SK-N-SH (cell line): ENCODE results near the gene ANK2. TPM values are rescaled to one million over a fixed set of nuclear protein-coding genes. Genes with fewer than 3 reads are reported as not detected.

ENCODE experiments used
- CTCF ChIA-PET: fragments of 300-600, 350-600 bp; formaldehyde crosslinking; extraction: SDS; loops from one replicate; lab custom pipeline; 2021; lab: Yijun Ruan, JAX
- POLR2A ChIA-PET: fragments of 350-600 bp; sonication (Branson Sonifier 250); formaldehyde crosslinking; extraction: SDS; loops from one replicate; lab custom pipeline; 2020; ENCODE audit warnings: antibody characterized with exemption, inconsistent platforms; lab: Yijun Ruan, JAX
- DNase-seq: peaks from one replicate; pipeline ENCODE4 v3.0.0; 2012
- H2AFZ ChIP-seq: fragments of 200-600 bp; sonication (generic); 2 replicates; pipeline ENCODE4 v1.8.1; 2016; ENCODE audit warnings: antibody characterized with exemption, mild to moderate bottlenecking, low read depth
- H3F3A ChIP-seq: fragments of 200-600 bp; sonication (generic); replicated peaks from 2 replicates; pipeline ENCODE3; 2016; ENCODE audit warnings: antibody characterized with exemption, mild to moderate bottlenecking; ENCODE audit not compliant: insufficient read depth
- H3K27ac ChIP-seq, 2 experiments: fragments of 200-500 bp in 1 of 2; fragments of 200-600 bp in 1 of 2; sonication (Bioruptor generic) in 1 of 2; sonication (generic), shearing (Covaris generic) in 1 of 2; 2 replicates each; pipeline versions ENCODE4 v1.5.1 to v1.6.1; 2014 to 2016; ENCODE audit warnings: low read depth in 2 of 2, inconsistent platforms in 1 of 2, low read length in 1 of 2, mild to moderate bottlenecking in 1 of 2, mixed read lengths in 1 of 2
- H3K27me3 ChIP-seq: fragments of 200-600 bp; sonication (generic), shearing (Covaris generic); 2 replicates; pipeline ENCODE4 v1.6.1; 2016; ENCODE audit warnings: mixed run types; ENCODE audit not compliant: insufficient read depth
- H3K36me3 ChIP-seq, 2 experiments: fragments of 200-500 bp in 1 of 2; fragments of 200-600 bp in 1 of 2; sonication (Bioruptor generic) in 1 of 2; sonication (generic) in 1 of 2; replicated peaks in 1 of 2; 2 replicates each; pipeline versions ENCODE3 to v1.5.1; 2014 to 2016; ENCODE audit warnings: low read length in 1 of 2, mild to moderate bottlenecking in 1 of 2; ENCODE audit not compliant: insufficient read depth in 2 of 2, control insufficient read depth in 1 of 2
- H3K4me1 ChIP-seq, 2 experiments: fragments of 200-500 bp in 1 of 2; fragments of 200-600 bp in 1 of 2; sonication (Bioruptor generic) in 1 of 2; sonication (generic), shearing (Covaris generic) in 1 of 2; 2 replicates each; pipeline versions ENCODE4 v1.5.1 to v1.6.1; 2014 to 2016; ENCODE audit warnings: low read depth in 1 of 2, low read length in 1 of 2, mixed run types in 1 of 2; ENCODE audit not compliant: insufficient read depth in 2 of 2, control insufficient read depth in 1 of 2
- H3K4me2 ChIP-seq: fragments of 200-600 bp; sonication (generic), shearing (Covaris generic); 2 replicates; pipeline ENCODE4 v1.6.1; 2017; ENCODE audit warnings: mixed run types
- H3K4me3 ChIP-seq, 2 experiments: fragments of 200-500 bp in 1 of 2; fragments of 200-600 bp in 1 of 2; sonication (Bioruptor generic) in 1 of 2; sonication (generic), shearing (Covaris generic) in 1 of 2; 2 replicates each; pipeline versions ENCODE4 v1.5.1 to v1.8.1; 2014 to 2016; ENCODE audit warnings: low read depth in 2 of 2, inconsistent platforms in 1 of 2, low read length in 1 of 2, mild to moderate bottlenecking in 1 of 2, mixed read lengths in 1 of 2, moderate library complexity in 1 of 2
- H3K79me2 ChIP-seq: fragments of 200-600 bp; sonication (generic); 2 replicates; pipeline ENCODE4 v1.8.1; 2017; ENCODE audit warnings: mild to moderate bottlenecking; ENCODE audit not compliant: insufficient read depth
- H3K9ac ChIP-seq: fragments of 200-600 bp; sonication (generic); 2 replicates; pipeline ENCODE4 v1.6.1; 2017; ENCODE audit warnings: mixed run types
- H3K9me2 ChIP-seq: fragments of 200-600 bp; sonication (generic); 2 replicates; pipeline ENCODE4 v1.6.1; 2017; ENCODE audit warnings: mixed run types
- H3K9me3 ChIP-seq: fragments of 200-600 bp; sonication (generic); 2 replicates; pipeline ENCODE4 v1.6.1; 2017; ENCODE audit warnings: mixed run types, mild to moderate bottlenecking, moderate library complexity
- H4K20me1 ChIP-seq: fragments of 200-600 bp; sonication (generic); 2 replicates; pipeline ENCODE4 v1.6.1; 2017; ENCODE audit warnings: mild to moderate bottlenecking, mixed run types; ENCODE audit not compliant: insufficient read depth
- ELF1 ChIP-seq: IDR thresholded peaks from 2 replicates; pipeline ENCODE4 v1.4.0; 2012
- EP300 ChIP-seq, 2 experiments: IDR thresholded peaks; 2 replicates each; pipeline versions ENCODE4 v1.4.0 to v1.6.1; 2012; ENCODE audit warnings: borderline replicate concordance in 1 of 2, low read depth in 1 of 2, low read length in 1 of 2
- EZH2phosphoT487 ChIP-seq: fragments of 200-600 bp; sonication (generic); IDR thresholded peaks from 2 replicates; pipeline ENCODE4 v1.6.1; 2017; ENCODE audit warnings: low read depth, mixed run types, mild to moderate bottlenecking, antibody characterized with exemption, moderate library complexity, borderline replicate concordance
- FOSL2 ChIP-seq: IDR thresholded peaks from 2 replicates; pipeline ENCODE4 v1.4.0; 2012; ENCODE audit warnings: low read depth, mild to moderate bottlenecking, moderate library complexity, borderline replicate concordance
- FOXM1 ChIP-seq: IDR thresholded peaks from 2 replicates; pipeline ENCODE4 v1.4.0; 2012; ENCODE audit warnings: low read depth, mild to moderate bottlenecking
- GABPA ChIP-seq: IDR thresholded peaks from 2 replicates; pipeline ENCODE4 v1.4.0; 2012; ENCODE audit warnings: low read depth, mild to moderate bottlenecking
- GATA2 ChIP-seq: sonication (generic); formaldehyde crosslinking; IDR thresholded peaks from 2 replicates; pipeline ENCODE4 v1.5.0; 2020; ENCODE audit warnings: mild to moderate bottlenecking, missing genetic modification reagents
- JUND ChIP-seq: IDR thresholded peaks from 2 replicates; pipeline ENCODE4 v1.4.0; 2012
- NFIC ChIP-seq: IDR thresholded peaks from 2 replicates; pipeline ENCODE4 v1.4.0; 2012; ENCODE audit warnings: borderline replicate concordance
- NRF1 ChIP-seq: IDR thresholded peaks from 2 replicates; pipeline ENCODE4 v1.6.1; 2012; ENCODE audit warnings: low read depth, mild to moderate bottlenecking, low read length
- POLR2AphosphoS5 ChIP-seq: IDR thresholded peaks from 2 replicates; pipeline ENCODE4 v1.6.1; 2012; ENCODE audit warnings: low read depth, low read length
- RCOR1 ChIP-seq: fragments of 150-350 bp; IDR thresholded peaks from 2 replicates; pipeline ENCODE4 v1.6.1; 2017; ENCODE audit warnings: antibody characterized with exemption, low read length
- REST ChIP-seq: IDR thresholded peaks from 2 replicates; pipeline ENCODE4 v1.6.1; 2012; ENCODE audit warnings: mild to moderate bottlenecking, low read depth, low read length, moderate library complexity
- RFX5 ChIP-seq: IDR thresholded peaks from 2 replicates; pipeline ENCODE4 v1.6.1; 2012; ENCODE audit warnings: mild to moderate bottlenecking, improper control_type of control experiment, low read length
- SIN3A ChIP-seq: IDR thresholded peaks from 2 replicates; pipeline ENCODE4 v1.6.1; 2012; ENCODE audit warnings: low read depth, mild to moderate bottlenecking, low read length, moderate library complexity, borderline replicate concordance
- SMC3 ChIP-seq: IDR thresholded peaks from 2 replicates; pipeline ENCODE4 v1.6.1; 2012; ENCODE audit warnings: low read depth, low read length, improper control_type of control experiment
- TCF12 ChIP-seq: IDR thresholded peaks from 2 replicates; pipeline ENCODE4 v1.4.0; 2012
- WGBS: methylation state at CpG from one replicate; pipeline ENCODE4 v1.1.6; 2017; ENCODE audit warnings: low lambda C conversion rate; 5-methylcytosine and 5-hydroxymethylcytosine counted together
- polyA plus RNA-seq, 3 experiments: library from polyadenylated mRNA; depleted of rRNA; stranded (reverse); fragments of >200 nt; gene quantifications; 2 replicates each; pipeline ENCODE4 v1.2.3, GENCODE V29; 2012
- TF ChIP-seq, protein P1 (sequence below): IDR thresholded peaks from 2 replicates; pipeline ENCODE4 v1.4.0; 2012; ENCODE audit warnings: low read depth
- TF ChIP-seq, protein P2 (sequence below): IDR thresholded peaks from 2 replicates; pipeline ENCODE4 v1.4.0; 2012; ENCODE audit warnings: low read depth, borderline replicate concordance
- TF ChIP-seq, protein P3 (sequence below): fragments of 200-600 bp; sonication (generic); IDR thresholded peaks from 2 replicates; pipeline ENCODE4 v1.6.1; 2017; ENCODE audit warnings: antibody characterized with exemption, mild to moderate bottlenecking, moderate library complexity
- TF ChIP-seq, protein P4 (sequence below): fragments of 150-350 bp; IDR thresholded peaks from 2 replicates; pipeline ENCODE4 v1.6.1; 2016; ENCODE audit warnings: mild to moderate bottlenecking, low read depth, low read length
- TF ChIP-seq, protein P5 (sequence below): IDR thresholded peaks from 2 replicates; pipeline ENCODE4; 2012
- TF ChIP-seq, protein P6 (sequence below): fragments of 150-350 bp; IDR thresholded peaks from 2 replicates; pipeline ENCODE4 v1.6.1; 2017; ENCODE audit warnings: antibody characterized with exemption, low read length, low read depth, borderline replicate concordance

The ANK2 gene
- polyA plus RNA-seq, 1 of the 3 experiments (the other 2 are of a cell fraction) = 0.69 TPM

DNA sequence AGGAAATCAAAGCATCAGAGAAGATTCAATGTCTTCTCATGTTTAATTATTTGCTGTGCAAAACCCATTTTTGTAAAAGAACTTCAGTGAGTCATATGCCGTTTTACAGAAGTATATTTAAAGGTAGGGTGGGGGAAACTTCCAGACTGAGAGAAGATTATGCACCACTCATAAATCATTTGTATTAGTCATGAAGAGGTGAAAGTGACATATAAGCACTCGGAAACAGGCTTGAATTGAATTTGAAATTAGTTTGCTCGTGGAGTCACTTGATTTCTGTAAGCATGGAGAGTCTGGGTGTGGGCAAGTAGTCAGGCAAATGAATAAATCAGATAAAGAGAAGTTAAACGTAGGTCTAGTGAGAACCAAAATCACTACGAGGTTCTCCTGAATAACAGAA lies 335.1 kb downstream of the ANK2 start:
- H3K79me2 ChIP-seq = no peaks in the 10 kb centered on the region
- peak overlapping the region; percentile 46; the same call in 1 of the 2 replicates for H3K4me2 ChIP-seq
- H3K9ac ChIP-seq = peak overlapping the region; percentile 38; the same call in 1 of the 2 replicates
- no peak for DNase-seq
- peak overlapping the region; percentile 67 for H2AFZ ChIP-seq
- no peaks in the 10 kb centered on the region for H3K9me2 ChIP-seq
- peaks cover 31% of the 10 kb centered on the region for H3F3A ChIP-seq
- no peaks in the 10 kb centered on the region for H3K9me3 ChIP-seq
- CTCF ChIA-PET = interaction anchor here (1.1 to 2.4 kb wide), 2 partner anchors 10 to 13 kb away, joined by 3 to 8 read pairs; no protein-coding TSS in a partner anchor
- peak overlapping the region; percentile 73 to 89; a peak in 3 of 4 replicates for H3K27ac ChIP-seq
- peak overlapping the region in 1 of 2 experiments; percentile 4; a peak in 1 of 4 replicates for H3K4me3 ChIP-seq
- no peaks in the 10 kb centered on the region for H3K36me3 ChIP-seq
- H3K27me3 ChIP-seq = no peaks in the 10 kb centered on the region
- H3K4me1 ChIP-seq = peaks cover 3 to 34% of the 10 kb centered on the region in 2 experiments
- H4K20me1 ChIP-seq = no peaks in the 10 kb centered on the region
- 12% methylated on average over 5 of the region's 5 CpGs for WGBS
- POLR2A ChIA-PET = no interaction called here
- TF ChIP-seq FOXM1 = 0 out of 2 replicates have a peak, but pooled peaks have one; percentile 33
- no peak for TF ChIP-seq EZH2phosphoT487
- TF ChIP-seq, protein P1, sequence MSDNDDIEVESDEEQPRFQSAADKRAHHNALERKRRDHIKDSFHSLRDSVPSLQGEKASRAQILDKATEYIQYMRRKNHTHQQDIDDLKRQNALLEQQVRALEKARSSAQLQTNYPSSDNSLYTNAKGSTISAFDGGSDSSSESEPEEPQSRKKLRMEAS = peak; percentile 59; the same call in 1 of the 2 replicates
- TF ChIP-seq GATA2 = no peak
- TF ChIP-seq, protein P2, sequence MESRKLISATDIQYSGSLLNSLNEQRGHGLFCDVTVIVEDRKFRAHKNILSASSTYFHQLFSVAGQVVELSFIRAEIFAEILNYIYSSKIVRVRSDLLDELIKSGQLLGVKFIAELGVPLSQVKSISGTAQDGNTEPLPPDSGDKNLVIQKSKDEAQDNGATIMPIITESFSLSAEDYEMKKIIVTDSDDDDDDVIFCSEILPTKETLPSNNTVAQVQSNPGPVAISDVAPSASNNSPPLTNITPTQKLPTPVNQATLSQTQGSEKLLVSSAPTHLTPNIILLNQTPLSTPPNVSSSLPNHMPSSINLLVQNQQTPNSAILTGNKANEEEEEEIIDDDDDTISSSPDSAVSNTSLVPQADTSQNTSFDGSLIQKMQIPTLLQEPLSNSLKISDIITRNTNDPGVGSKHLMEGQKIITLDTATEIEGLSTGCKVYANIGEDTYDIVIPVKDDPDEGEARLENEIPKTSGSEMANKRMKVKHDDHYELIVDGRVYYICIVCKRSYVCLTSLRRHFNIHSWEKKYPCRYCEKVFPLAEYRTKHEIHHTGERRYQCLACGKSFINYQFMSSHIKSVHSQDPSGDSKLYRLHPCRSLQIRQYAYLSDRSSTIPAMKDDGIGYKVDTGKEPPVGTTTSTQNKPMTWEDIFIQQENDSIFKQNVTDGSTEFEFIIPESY = no peak
- TF ChIP-seq, protein P3, sequence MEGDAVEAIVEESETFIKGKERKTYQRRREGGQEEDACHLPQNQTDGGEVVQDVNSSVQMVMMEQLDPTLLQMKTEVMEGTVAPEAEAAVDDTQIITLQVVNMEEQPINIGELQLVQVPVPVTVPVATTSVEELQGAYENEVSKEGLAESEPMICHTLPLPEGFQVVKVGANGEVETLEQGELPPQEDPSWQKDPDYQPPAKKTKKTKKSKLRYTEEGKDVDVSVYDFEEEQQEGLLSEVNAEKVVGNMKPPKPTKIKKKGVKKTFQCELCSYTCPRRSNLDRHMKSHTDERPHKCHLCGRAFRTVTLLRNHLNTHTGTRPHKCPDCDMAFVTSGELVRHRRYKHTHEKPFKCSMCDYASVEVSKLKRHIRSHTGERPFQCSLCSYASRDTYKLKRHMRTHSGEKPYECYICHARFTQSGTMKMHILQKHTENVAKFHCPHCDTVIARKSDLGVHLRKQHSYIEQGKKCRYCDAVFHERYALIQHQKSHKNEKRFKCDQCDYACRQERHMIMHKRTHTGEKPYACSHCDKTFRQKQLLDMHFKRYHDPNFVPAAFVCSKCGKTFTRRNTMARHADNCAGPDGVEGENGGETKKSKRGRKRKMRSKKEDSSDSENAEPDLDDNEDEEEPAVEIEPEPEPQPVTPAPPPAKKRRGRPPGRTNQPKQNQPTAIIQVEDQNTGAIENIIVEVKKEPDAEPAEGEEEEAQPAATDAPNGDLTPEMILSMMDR = no peak
- no peak for TF ChIP-seq NRF1
- peak; percentile 87 for TF ChIP-seq FOSL2
- TF ChIP-seq, protein P4, sequence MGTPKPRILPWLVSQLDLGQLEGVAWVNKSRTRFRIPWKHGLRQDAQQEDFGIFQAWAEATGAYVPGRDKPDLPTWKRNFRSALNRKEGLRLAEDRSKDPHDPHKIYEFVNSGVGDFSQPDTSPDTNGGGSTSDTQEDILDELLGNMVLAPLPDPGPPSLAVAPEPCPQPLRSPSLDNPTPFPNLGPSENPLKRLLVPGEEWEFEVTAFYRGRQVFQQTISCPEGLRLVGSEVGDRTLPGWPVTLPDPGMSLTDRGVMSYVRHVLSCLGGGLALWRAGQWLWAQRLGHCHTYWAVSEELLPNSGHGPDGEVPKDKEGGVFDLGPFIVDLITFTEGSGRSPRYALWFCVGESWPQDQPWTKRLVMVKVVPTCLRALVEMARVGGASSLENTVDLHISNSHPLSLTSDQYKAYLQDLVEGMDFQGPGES = no peak
- no peak; the same call in 1 of the 2 replicates for TF ChIP-seq POLR2AphosphoS5
- TF ChIP-seq, protein P5, sequence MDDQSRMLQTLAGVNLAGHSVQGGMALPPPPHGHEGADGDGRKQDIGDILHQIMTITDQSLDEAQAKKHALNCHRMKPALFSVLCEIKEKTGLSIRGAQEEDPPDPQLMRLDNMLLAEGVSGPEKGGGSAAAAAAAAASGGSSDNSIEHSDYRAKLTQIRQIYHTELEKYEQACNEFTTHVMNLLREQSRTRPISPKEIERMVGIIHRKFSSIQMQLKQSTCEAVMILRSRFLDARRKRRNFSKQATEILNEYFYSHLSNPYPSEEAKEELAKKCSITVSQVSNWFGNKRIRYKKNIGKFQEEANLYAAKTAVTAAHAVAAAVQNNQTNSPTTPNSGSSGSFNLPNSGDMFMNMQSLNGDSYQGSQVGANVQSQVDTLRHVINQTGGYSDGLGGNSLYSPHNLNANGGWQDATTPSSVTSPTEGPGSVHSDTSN = peak; percentile 90
- TF ChIP-seq TCF12 = peak; percentile 57; the same call in 1 of the 2 replicates
- TF ChIP-seq REST = no peak
- no peak for TF ChIP-seq RCOR1
- TF ChIP-seq JUND = peak; percentile 74
- TF ChIP-seq RFX5 = no peak
- no peak for TF ChIP-seq GABPA
- peak; percentile 42; the same call in 1 of the 2 replicates for TF ChIP-seq NFIC
- TF ChIP-seq, protein P6, sequence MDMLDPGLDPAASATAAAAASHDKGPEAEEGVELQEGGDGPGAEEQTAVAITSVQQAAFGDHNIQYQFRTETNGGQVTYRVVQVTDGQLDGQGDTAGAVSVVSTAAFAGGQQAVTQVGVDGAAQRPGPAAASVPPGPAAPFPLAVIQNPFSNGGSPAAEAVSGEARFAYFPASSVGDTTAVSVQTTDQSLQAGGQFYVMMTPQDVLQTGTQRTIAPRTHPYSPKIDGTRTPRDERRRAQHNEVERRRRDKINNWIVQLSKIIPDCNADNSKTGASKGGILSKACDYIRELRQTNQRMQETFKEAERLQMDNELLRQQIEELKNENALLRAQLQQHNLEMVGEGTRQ = no peak
- TF ChIP-seq EP300 (IDR thresholded peaks at IDR 0.05; ENCODE audit: borderline replicate concordance in 1 of 2, low read depth in 1 of 2, low read length in 1 of 2) = peak in 1 of 2 experiments; percentile 40; a peak in 1 of 4 replicates
- no peak for TF ChIP-seq ELF1
- TF ChIP-seq SMC3 = no peak
- no peak for TF ChIP-seq SIN3A
